ENCODE measurements around the gene ECD. TPM values are rescaled to one million over a fixed set of nuclear protein-coding genes. Genes with fewer than 3 reads are reported as not detected.
"Not testable (repeated sequence)": the region's sequence is repeated elsewhere in the genome, so short reads cannot be mapped to it uniquely, and the experiment has no call there.

The ECD gene
- total RNA-seq, 1 experiment from 2014 or later, result 47.4 TPM

GRCh38 chr10:73139251-73139650, 28.6 kb downstream of the ECD start:
- H3K36me3 ChIP-seq, result peaks cover 79% of the 10 kb centered on the region
- DNase-seq (ENCODE audit: low read depth in 1 of 2, low spot score in 2 of 2), result no peak

GRCh38 chr10:73136627-73137026, 31.2 kb downstream of the ECD start:
- Histone ChIP-seq H3K36me3 (peaks cover 79% of the 10 kb centered on the region), H3K27me3 (replicated peaks) (no peaks in the 10 kb centered on the region), H3K4me3 (no peak overlapping the region), H3K9me3 (replicated peaks) (0 out of 2 replicates have a peak, but pooled peaks cover 2% of the 10 kb centered on the region), H3K27ac (no peak overlapping the region), H3K4me1 (replicated peaks) (no peaks in the 10 kb centered on the region)
- no peak for DNase-seq (ENCODE audit: low read depth in 1 of 2, low spot score in 2 of 2)

More at GRCh38 chr10:73139251-73139650, 28.6 kb downstream of the ECD start:
- no peaks in the 10 kb centered on the region for H3K4me1 ChIP-seq (replicated peaks)
- H3K9me3 ChIP-seq (replicated peaks), result no peaks in the 10 kb centered on the region
- no peaks in the 10 kb centered on the region for H3K27me3 ChIP-seq (replicated peaks)
- H3K4me3 ChIP-seq, result no peak overlapping the region
- H3K27ac ChIP-seq, result no peak overlapping the region

- Histone ChIP-seq H3K36me3 (peaks cover 82% of the 10 kb centered on the region), H3K4me1 (replicated peaks) (no peaks in the 10 kb centered on the region), H3K27ac (no peak overlapping the region), H3K9me3 (replicated peaks) (0 out of 2 replicates have a peak, but pooled peaks cover 2% of the 10 kb centered on the region), H3K27me3 (replicated peaks) (no peaks in the 10 kb centered on the region), H3K4me3 (no peak overlapping the region)
- DNase-seq (ENCODE audit: low read depth in 1 of 2, low spot score in 2 of 2), result no peak
Observed at GRCh38 chr10:73134727-73135126, 33.1 kb downstream of the ECD start.

- H3K4me1 ChIP-seq (replicated peaks), result no peaks in the 10 kb centered on the region
- H3K4me3 ChIP-seq, result no peak overlapping the region
- 0 out of 2 replicates have a peak, but pooled peaks cover 2% of the 10 kb centered on the region for H3K9me3 ChIP-seq (replicated peaks)
- no peak for DNase-seq (ENCODE audit: low read depth in 1 of 2, low spot score in 2 of 2)
- H3K36me3 ChIP-seq, result peaks cover 67% of the 10 kb centered on the region
- H3K27me3 ChIP-seq (replicated peaks), result no peaks in the 10 kb centered on the region
- H3K27ac ChIP-seq, result no peak overlapping the region
Observed at GRCh38 chr10:73131913-73132686, 35.7 kb downstream of the ECD start.

DNA sequence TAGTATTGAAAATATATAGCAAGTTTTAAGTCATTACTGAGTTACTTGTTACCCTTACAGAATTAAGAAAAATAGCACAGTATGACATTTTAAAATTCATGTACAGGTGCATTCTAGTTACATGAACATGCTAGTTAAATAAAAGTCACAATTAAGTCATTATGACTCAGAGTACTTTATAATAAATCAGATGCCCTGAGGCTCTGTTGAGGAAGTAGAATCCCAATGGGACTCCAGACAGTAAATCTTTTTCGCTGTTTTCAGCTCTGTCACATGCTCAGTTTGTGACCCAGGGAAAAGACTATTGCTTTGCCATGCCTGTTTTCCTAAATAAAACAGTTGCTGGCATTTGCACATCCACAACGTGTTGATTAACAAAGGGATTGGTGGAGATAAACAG, 36.5 kb downstream of the ECD start:
- Histone ChIP-seq H3K9me3 (replicated peaks) (0 out of 2 replicates have a peak, but pooled peaks cover 2% of the 10 kb centered on the region), H3K36me3 (peaks cover 69% of the 10 kb centered on the region), H3K4me1 (replicated peaks) (no peaks in the 10 kb centered on the region), H3K4me3 (no peak overlapping the region), H3K27me3 (replicated peaks) (no peaks in the 10 kb centered on the region), H3K27ac (no peak overlapping the region)
- DNase-seq (ENCODE audit: low read depth in 1 of 2, low spot score in 2 of 2), result no peak

GRCh38 chr10:73126343-73126742, 41.5 kb downstream of the ECD start:
- Histone ChIP-seq H3K4me1 (replicated peaks) (no peaks in the 10 kb centered on the region), H3K36me3 (peaks cover 46% of the 10 kb centered on the region), H3K27me3 (replicated peaks) (no peaks in the 10 kb centered on the region), H3K9me3 (replicated peaks) (no peaks in the 10 kb centered on the region), H3K27ac (no peak overlapping the region), H3K4me3 (no peak overlapping the region)
- no peak for DNase-seq (ENCODE audit: low read depth in 1 of 2, low spot score in 2 of 2)

GRCh38 chr10:73119952-73120351, 47.9 kb downstream of the ECD start:
- H3K4me1 ChIP-seq (replicated peaks), result peaks cover 11% of the 10 kb centered on the region
- H3K36me3 ChIP-seq, result peaks cover 22% of the 10 kb centered on the region
- no peak for DNase-seq (ENCODE audit: low read depth in 1 of 2, low spot score in 2 of 2)
- H3K27ac ChIP-seq, result no peak overlapping the region
- H3K4me3 ChIP-seq, result no peak overlapping the region
- H3K9me3 ChIP-seq (replicated peaks), result no peaks in the 10 kb centered on the region
- H3K27me3 ChIP-seq (replicated peaks), result no peaks in the 10 kb centered on the region

DNA sequence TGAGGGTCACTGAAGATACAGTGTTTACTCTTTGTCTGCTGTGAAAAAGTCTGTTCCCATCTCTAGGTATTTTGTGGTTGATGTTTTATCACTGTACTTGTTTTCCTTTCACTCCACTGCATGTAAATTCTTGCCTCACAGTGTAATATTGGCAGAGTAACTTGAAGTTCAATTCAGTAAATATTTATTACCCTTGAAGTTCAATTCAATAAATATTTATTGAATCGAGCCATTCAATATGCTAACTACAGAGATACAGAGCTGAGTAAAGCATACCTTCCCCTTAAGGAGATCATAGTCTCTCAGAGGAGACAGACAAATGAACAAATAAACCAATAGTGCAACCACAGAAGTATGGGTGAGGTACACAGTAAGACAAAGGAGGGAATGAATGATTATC, 48.4 kb downstream of the ECD start:
- Histone ChIP-seq H3K36me3 (peaks cover 22% of the 10 kb centered on the region), H3K9me3 (replicated peaks) (no peaks in the 10 kb centered on the region), H3K27ac (no peak overlapping the region), H3K4me1 (replicated peaks) (peaks cover 11% of the 10 kb centered on the region), H3K4me3 (no peak overlapping the region), H3K27me3 (replicated peaks) (no peaks in the 10 kb centered on the region)
- DNase-seq (ENCODE audit: low read depth in 1 of 2, low spot score in 2 of 2), result no peak

DNA sequence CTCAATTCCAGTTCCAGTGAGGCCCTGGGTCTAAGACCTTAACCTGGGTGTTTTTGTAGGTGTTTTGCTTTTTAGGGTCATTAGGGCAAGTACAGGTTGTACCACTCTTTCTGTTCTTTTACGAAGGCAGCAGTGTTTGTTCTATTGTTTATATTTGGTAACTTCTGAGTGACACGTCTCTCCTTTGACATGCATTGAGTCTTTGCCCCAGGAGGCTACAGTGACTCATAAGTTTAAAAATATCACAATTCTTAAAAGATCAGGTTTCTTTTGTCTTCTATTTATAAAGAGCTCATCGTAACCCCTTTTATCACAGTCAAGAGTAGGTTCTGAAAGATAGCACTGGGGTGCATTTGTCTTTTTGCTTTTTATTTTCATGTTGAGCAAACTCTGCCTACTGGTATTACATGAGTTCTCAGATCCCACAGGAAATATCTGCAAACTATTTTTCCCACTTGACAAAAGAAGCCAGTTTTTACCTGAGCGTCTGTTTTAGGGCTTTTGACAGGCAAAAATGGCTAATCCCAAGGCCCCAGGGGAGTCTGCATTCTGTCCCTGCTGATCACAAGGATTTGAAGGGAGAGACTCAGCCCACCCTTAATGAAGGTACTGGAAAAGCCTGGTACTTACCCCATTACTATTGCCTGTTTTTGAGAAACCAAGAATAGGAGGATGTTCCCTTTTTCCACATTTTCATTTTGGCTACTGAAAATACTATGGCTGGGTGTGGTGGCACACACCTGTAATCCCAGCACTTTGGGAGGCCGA, 49.6 kb downstream of the ECD start:
- H3K4me3 ChIP-seq, result no peak overlapping the region
- no peak overlapping the region for H3K27ac ChIP-seq
- H3K9me3 ChIP-seq (replicated peaks), result no peaks in the 10 kb centered on the region
- peaks cover 11% of the 10 kb centered on the region for H3K4me1 ChIP-seq (replicated peaks)
- peak in 1 of 2 experiments; percentile 47 for DNase-seq (ENCODE audit: low read depth in 1 of 2, low spot score in 2 of 2)
- peaks cover 18% of the 10 kb centered on the region for H3K36me3 ChIP-seq
- H3K27me3 ChIP-seq (replicated peaks), result no peaks in the 10 kb centered on the region

GRCh38 chr10:73116017-73116416, 51.8 kb downstream of the ECD start:
- Histone ChIP-seq H3K4me3 (no peak overlapping the region), H3K27ac (no peak overlapping the region), H3K4me1 (replicated peaks) (peaks cover 18% of the 10 kb centered on the region), H3K9me3 (replicated peaks) (no peaks in the 10 kb centered on the region), H3K27me3 (replicated peaks) (no peaks in the 10 kb centered on the region), H3K36me3 (peaks cover 16% of the 10 kb centered on the region)
- DNase-seq (ENCODE audit: low read depth in 1 of 2, low spot score in 2 of 2), result no peak

- H3K36me3 ChIP-seq, result peaks cover 16% of the 10 kb centered on the region
- H3K27ac ChIP-seq, result no peak overlapping the region
- no peak overlapping the region for H3K4me3 ChIP-seq
- DNase-seq (ENCODE audit: low read depth in 1 of 2, low spot score in 2 of 2), result no peak
- H3K4me1 ChIP-seq (replicated peaks), result peaks cover 17% of the 10 kb centered on the region
- H3K9me3 ChIP-seq (replicated peaks), result no peaks in the 10 kb centered on the region
- no peaks in the 10 kb centered on the region for H3K27me3 ChIP-seq (replicated peaks)
Observed at GRCh38 chr10:73113551-73113950, 54.3 kb downstream of the ECD start.

GRCh38 chr10:73112032-73112431, 55.8 kb downstream of the ECD start:
- H3K4me3 ChIP-seq; DNase-seq (ENCODE audit: low read depth in 1 of 2, low spot score in 2 of 2); H3K27ac ChIP-seq; H3K27me3 ChIP-seq (replicated peaks); H3K4me1 ChIP-seq (replicated peaks); H3K9me3 ChIP-seq (replicated peaks): not testable (repeated sequence)
- peaks cover 16% of the 10 kb centered on the region for H3K36me3 ChIP-seq

DNA sequence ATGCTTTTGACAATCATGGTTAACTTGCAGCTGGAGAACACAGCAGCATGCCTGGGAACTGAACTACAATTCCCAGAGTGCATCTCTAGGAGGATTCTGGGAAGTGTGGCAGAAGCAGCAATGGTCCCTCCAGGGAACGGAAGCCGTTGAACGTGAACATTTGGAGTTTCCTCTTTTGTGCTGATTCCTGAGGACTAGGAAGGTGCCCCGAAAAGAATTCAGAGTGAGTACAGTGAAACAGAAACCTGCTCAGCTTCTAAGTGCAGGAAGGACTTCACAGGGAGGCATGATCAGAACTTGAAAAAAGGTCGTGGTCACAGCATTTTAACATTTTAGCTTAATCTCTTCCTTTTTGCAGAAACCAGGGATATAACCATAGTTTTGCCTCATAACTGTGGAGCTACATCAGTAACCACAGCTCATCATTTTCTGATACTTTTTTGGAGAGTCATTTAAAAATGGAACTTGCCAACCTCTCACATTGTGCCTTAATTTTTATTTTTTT, 57.4 kb downstream of the ECD start, which contains the start of gene NUDT13:
TSS of gene NUDT13 (plus strand) at position 111 of the 505 bp plus-strand sequence. CDS start 3,911 bp downstream, outside the sequence.
- Histone ChIP-seq H3K27me3 (replicated peaks) (no peaks in the 10 kb centered on the region), H3K4me1 (replicated peaks) (peaks cover 8% of the 10 kb centered on the region), H3K9me3 (replicated peaks) (no peaks in the 10 kb centered on the region), H3K36me3 (peaks cover 13% of the 10 kb centered on the region), H3K27ac (peak within 1 kb of the TSS; percentile 76), H3K4me3 (peak within 1 kb of the TSS; percentile 40)
- DNase-seq (ENCODE audit: low read depth in 1 of 2, low spot score in 2 of 2), result peak; percentile 51 to 63

GRCh38 chr10:73109248-73109652, 58.6 kb downstream of the ECD start:
- not testable (repeated sequence) for H3K4me3 ChIP-seq; H3K4me1 ChIP-seq (replicated peaks); H3K9me3 ChIP-seq (replicated peaks); DNase-seq (ENCODE audit: low read depth in 1 of 2, low spot score in 2 of 2); H3K27me3 ChIP-seq (replicated peaks); H3K27ac ChIP-seq
- H3K36me3 ChIP-seq, result peaks cover 13% of the 10 kb centered on the region

Data from SJSA1 (cell line).